CD4-positive, alpha-beta T cell (primary cell): ENCODE measurements around the gene ZFP1. TPM values are rescaled to one million over a fixed set of nuclear protein-coding genes. Genes with fewer than 3 reads are reported as not detected.

Source experiments
- ATAC-seq: fragments of 200-7000 bp; cut with Tn5 transposase; one replicate; pipeline ENCODE4 v1.10.0; 2022; ENCODE audit warnings: mild to moderate bottlenecking; ENCODE audit not compliant: poor library complexity
- CTCF ChIA-PET: fragments of 350-600 bp; sonication (Branson Sonifier 250); formaldehyde crosslinking; loops from one replicate; lab custom pipeline; 2021; ENCODE audit warnings: antibody characterized with exemption, inconsistent platforms; lab: Charles Lee
- POLR2A ChIA-PET: fragments of 350-600 bp; sonication (Branson Sonifier 250); formaldehyde crosslinking; loops from one replicate; lab custom pipeline; 2021; ENCODE audit warnings: antibody characterized with exemption, inconsistent platforms; lab: Charles Lee
- DNase-seq, 14 experiments: peaks; one replicate each; pipeline ENCODE4 v3.0.0-alpha.2; 2013 to 2020; ENCODE audit warnings: mixed read lengths in 2 of 14
- H3K27ac ChIP-seq, 2 donors: one replicate each; pipeline versions ENCODE4 v1.5.1 to v1.7.0; 2013; ENCODE audit warnings: low read length in 2 of 2, low read depth in 1 of 2, mild to moderate bottlenecking in 1 of 2
- H3K27me3 ChIP-seq, 2 experiments: 1 replicate in 1 of 2; 2 replicates in 1 of 2; pipeline versions ENCODE4 v1.6.1 to v1.7.0; 2013; ENCODE audit warnings: low read length in 2 of 2, control low read depth in 1 of 2, mild to moderate bottlenecking in 1 of 2, moderate library complexity in 1 of 2; ENCODE audit not compliant: insufficient read depth in 2 of 2, control insufficient read depth in 1 of 2
- H3K36me3 ChIP-seq: one replicate; pipeline ENCODE4 v1.6.1; 2013; ENCODE audit warnings: low read length, control low read depth; ENCODE audit not compliant: insufficient read depth
- H3K4me1 ChIP-seq: one replicate; pipeline ENCODE4 v1.6.1; 2013; ENCODE audit warnings: low read length, control low read depth; ENCODE audit not compliant: insufficient read depth
- H3K4me3 ChIP-seq: one replicate; pipeline ENCODE4 v1.5.1; 2013; ENCODE audit warnings: mild to moderate bottlenecking, low read length, moderate library complexity
- H3K9me3 ChIP-seq, 2 experiments: 1 replicate in 1 of 2; 2 replicates in 1 of 2; pipeline versions ENCODE4 v1.6.1 to v1.7.0; 2013; ENCODE audit warnings: low read length in 2 of 2, mild to moderate bottlenecking in 2 of 2, control low read depth in 1 of 2, moderate library complexity in 1 of 2; ENCODE audit not compliant: control insufficient read depth in 1 of 2, insufficient read depth in 1 of 2
- H3K27ac Mint-ChIP-seq: one replicate; pipeline ENCODE4 v1.8.0; 2020; ENCODE audit warnings: mixed read lengths
- H3K27me3 Mint-ChIP-seq: one replicate; pipeline ENCODE4 v1.8.0; 2021; ENCODE audit warnings: mixed read lengths
- H3K36me3 Mint-ChIP-seq: one replicate; pipeline ENCODE4 v1.8.0; 2021; ENCODE audit warnings: low read depth, mixed read lengths
- H3K4me1 Mint-ChIP-seq: one replicate; pipeline ENCODE4 v1.8.0; 2021; ENCODE audit warnings: low read depth, mixed read lengths
- H3K4me3 Mint-ChIP-seq: one replicate; pipeline ENCODE4 v1.8.0; 2020; ENCODE audit warnings: mild to moderate bottlenecking, mixed read lengths
- H3K9me3 Mint-ChIP-seq: one replicate; pipeline ENCODE4 v1.8.0; 2020; ENCODE audit warnings: mixed read lengths
- intact Hi-C, 2 experiments: fragments of 100-400 bp; cut with DNase I in 1 of 2; cut with micrococcal nuclease in 1 of 2; formaldehyde crosslinking; loops; one replicate each; pipeline versions ENCODE4 v1.15.1 to v1.9.0; 2023 to 2025; cut with DNase I, micrococcal nuclease
- total RNA-seq, 174 experiments: library from RNA in 2 of 174; stranded (reverse) in 2 of 174; gene quantifications; one replicate each; pipeline ENCODE4 v1.2.3 and lab custom pipeline; 2021 to 2026
- TF ChIP-seq, protein P1 (sequence below): fragments of 200-600 bp; IDR thresholded peaks from one replicate; pipeline ENCODE4 v1.8.0; 2022; ENCODE audit warnings: antibody characterized with exemption, mild to moderate bottlenecking

ZFP1 gene
- total RNA-seq, 2 experiments from 2014 or later = 6.2 to 7.5 TPM

DNA sequence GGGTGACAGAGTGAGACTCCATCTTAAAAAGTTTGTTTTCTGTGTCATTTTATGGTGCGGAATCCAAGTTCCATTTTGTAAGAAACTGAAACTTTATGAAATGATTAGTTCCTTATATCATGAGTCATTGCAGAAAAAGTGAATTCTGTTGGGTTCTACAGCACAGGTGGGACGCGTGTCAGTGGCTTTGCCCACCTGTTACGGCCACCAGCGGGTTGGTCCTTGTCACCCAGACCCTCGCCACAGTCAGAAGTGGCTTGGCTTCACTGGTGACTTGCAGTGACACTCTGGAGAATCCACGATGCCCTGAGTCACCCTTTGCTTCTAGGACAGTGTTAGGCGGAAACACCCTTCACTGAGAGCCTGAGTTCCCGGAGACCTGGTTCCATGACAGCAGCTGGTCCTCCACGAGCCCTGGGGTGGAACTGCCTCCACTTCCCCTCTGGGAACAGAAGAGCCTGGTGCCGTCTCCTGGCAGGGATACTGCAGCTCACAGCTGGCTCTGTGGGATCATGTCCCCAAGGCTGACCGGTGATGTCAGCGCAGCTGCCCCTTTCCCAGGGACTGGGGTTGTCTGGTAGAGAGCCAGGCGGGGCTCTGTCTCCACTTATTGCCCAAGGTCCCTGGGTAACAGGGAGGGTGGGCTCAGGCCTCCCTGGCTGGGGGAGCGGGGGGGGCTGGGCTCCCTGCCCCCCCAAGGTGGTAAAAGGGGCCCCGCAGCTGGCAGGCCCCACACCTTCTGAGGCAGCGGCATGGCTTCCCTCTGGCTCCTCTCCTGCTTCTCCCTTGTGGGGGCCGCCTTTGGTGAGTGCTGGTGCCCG, 70.1 kb downstream of the ZFP1 start, which contains the start of gene CTRB1:
Gene CTRB1, plus strand, starts transcription at position 733 of the 821 bp plus-strand sequence. Its CDS starts 20 bp downstream, at position 753.
- no peak for ATAC-seq
- H3K9me3 ChIP-seq = no peaks in the 10 kb centered on the region
- no peaks in the 10 kb centered on the region for H3K27me3 ChIP-seq
- H3K27ac ChIP-seq = no peak within 1 kb of the TSS
- peaks cover 8% of the 10 kb centered on the region for H3K4me1 ChIP-seq
- TF ChIP-seq, protein P1, sequence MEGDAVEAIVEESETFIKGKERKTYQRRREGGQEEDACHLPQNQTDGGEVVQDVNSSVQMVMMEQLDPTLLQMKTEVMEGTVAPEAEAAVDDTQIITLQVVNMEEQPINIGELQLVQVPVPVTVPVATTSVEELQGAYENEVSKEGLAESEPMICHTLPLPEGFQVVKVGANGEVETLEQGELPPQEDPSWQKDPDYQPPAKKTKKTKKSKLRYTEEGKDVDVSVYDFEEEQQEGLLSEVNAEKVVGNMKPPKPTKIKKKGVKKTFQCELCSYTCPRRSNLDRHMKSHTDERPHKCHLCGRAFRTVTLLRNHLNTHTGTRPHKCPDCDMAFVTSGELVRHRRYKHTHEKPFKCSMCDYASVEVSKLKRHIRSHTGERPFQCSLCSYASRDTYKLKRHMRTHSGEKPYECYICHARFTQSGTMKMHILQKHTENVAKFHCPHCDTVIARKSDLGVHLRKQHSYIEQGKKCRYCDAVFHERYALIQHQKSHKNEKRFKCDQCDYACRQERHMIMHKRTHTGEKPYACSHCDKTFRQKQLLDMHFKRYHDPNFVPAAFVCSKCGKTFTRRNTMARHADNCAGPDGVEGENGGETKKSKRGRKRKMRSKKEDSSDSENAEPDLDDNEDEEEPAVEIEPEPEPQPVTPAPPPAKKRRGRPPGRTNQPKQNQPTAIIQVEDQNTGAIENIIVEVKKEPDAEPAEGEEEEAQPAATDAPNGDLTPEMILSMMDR = no peak
- ChIA-PET CTCF (interaction anchor here (0.8 to 1.1 kb wide), 2 partner anchors 15 to 171 kb away, joined by 3 read pairs; no protein-coding TSS in a partner anchor), POLR2A (interaction anchor here (2.4 kb wide), 1 partner anchor 19 kb away, joined by 10 read pairs; no protein-coding TSS in a partner anchor)
- no peaks in the 10 kb centered on the region for H3K36me3 ChIP-seq
- Mint-ChIP-seq H3K36me3 (no peaks in the 10 kb centered on the region), H3K27me3 (no peaks in the 10 kb centered on the region), H3K4me1 (peaks cover 11% of the 10 kb centered on the region), H3K27ac (peak within 1 kb of the TSS; percentile 84), H3K9me3 (no peaks in the 10 kb centered on the region), H3K4me3 (peak within 1 kb of the TSS; percentile 87)
- intact Hi-C loops = no loop called here
- no peak for DNase-seq
- H3K4me3 ChIP-seq = peak within 1 kb of the TSS; percentile 41

DNA sequence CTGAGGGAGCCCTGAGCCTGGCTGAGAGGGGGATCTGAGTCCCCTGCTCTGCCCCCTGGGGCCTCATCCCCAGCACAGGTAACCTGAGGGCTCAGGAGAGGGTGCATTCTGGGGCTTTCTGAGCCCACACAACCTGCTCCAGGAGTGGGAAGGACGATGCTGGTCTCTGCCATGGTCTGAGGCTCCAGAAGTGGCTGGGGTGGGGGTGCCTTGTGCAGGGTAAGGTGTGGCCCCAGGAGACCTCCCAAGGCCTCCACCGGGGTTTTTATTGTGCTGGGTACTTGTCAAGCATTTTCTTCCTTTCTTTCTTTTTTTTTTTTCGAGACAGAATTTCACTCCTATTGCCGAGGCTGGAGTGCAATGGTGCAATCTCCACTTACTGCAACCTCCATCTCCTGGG, 70.8 kb downstream of the ZFP1 start:
- no peak overlapping the region for H3K4me3 Mint-ChIP-seq
- no peaks in the 10 kb centered on the region for H3K9me3 ChIP-seq
- no peaks in the 10 kb centered on the region for H3K36me3 Mint-ChIP-seq
- CTCF ChIA-PET = interaction anchor here (1.0 to 1.2 kb wide), 2 partner anchors 15 to 20 kb away, joined by 3 to 4 read pairs; no protein-coding TSS in a partner anchor
- H3K4me3 ChIP-seq = no peak overlapping the region
- H3K27me3 Mint-ChIP-seq = no peaks in the 10 kb centered on the region
- H3K27ac Mint-ChIP-seq = peak overlapping the region; percentile 84
- no peak for ATAC-seq
- H3K27ac ChIP-seq = no peak overlapping the region
- H3K4me1 ChIP-seq = peaks cover 8% of the 10 kb centered on the region
- no peak for DNase-seq
- POLR2A ChIA-PET = interaction anchor here (1.1 to 2.4 kb wide), 4 partner anchors 15 to 430 kb away, joined by 3 to 10 read pairs (median 3); no protein-coding TSS in a partner anchor
- no peaks in the 10 kb centered on the region for H3K27me3 ChIP-seq
- TF ChIP-seq, protein P1 = no peak
- H3K4me1 Mint-ChIP-seq = peaks cover 11% of the 10 kb centered on the region
- H3K9me3 Mint-ChIP-seq = no peaks in the 10 kb centered on the region
- no peaks in the 10 kb centered on the region for H3K36me3 ChIP-seq
- intact Hi-C loops = no loop called here

DNA sequence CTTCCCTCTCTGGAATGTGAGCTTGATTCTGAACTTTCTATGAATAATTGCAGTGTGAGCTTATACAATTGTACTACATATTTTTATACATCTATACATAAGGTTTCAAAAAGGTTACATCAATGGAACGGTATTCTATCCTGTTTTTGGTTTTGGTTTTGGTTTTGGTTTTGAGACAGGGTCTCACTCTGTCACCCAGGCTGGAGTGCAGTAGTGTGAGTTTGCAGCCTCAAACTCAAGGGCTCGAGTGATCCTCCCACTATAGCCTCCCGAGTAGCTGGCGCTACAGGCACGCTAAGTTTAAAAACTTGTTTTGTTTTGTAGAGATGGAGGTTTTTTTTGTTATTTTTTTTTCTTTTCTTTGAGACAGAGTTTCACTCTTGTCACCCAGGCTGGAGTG, 71.5 kb downstream of the ZFP1 start:
- no peak overlapping the region for H3K27ac ChIP-seq
- no peaks in the 10 kb centered on the region for H3K9me3 Mint-ChIP-seq
- no peaks in the 10 kb centered on the region for H3K27me3 ChIP-seq
- TF ChIP-seq, protein P1 = no peak
- H3K27me3 Mint-ChIP-seq = no peaks in the 10 kb centered on the region
- peaks cover 11% of the 10 kb centered on the region for H3K4me1 Mint-ChIP-seq
- peak; percentile 89 for ATAC-seq
- ChIA-PET POLR2A (interaction anchor here (0.6 to 2.4 kb wide), 9 partner anchors 14 to 429 kb away, joined by 3 to 10 read pairs (median 3); no protein-coding TSS in a partner anchor), CTCF (interaction anchor here (1.0 to 1.2 kb wide), 2 partner anchors 14 to 20 kb away, joined by 3 to 4 read pairs; no protein-coding TSS in a partner anchor)
- peak overlapping the region; percentile 41 for H3K4me3 ChIP-seq
- no peaks in the 10 kb centered on the region for H3K36me3 Mint-ChIP-seq
- peak in 3 of 14 experiments; percentile 30 to 49 (median 31) for DNase-seq
- H3K4me1 ChIP-seq = peaks cover 8% of the 10 kb centered on the region
- peak overlapping the region; percentile 84 for H3K27ac Mint-ChIP-seq
- intact Hi-C loops = loop anchor here in 1 of 2 experiments (2.0 kb wide), 1 partner anchor 19 kb away; no protein-coding TSS in a partner anchor
- H3K36me3 ChIP-seq = no peaks in the 10 kb centered on the region
- H3K4me3 Mint-ChIP-seq = peak overlapping the region; percentile 87
- H3K9me3 ChIP-seq = no peaks in the 10 kb centered on the region

Other genes starting within 250 kb of the ZFP1 start
- 10 to 100 TPM; 60.2 to 67.2 TPM for gene WDR59, start 163.4 kb upstream of the ZFP1 start, total RNA-seq
- gene ZNRF1, start 149.5 kb upstream of the ZFP1 start, total RNA-seq = 1 to 10 TPM; 2.8 to 4.0 TPM
- not detected for gene LDHD, start 31.7 kb upstream of the ZFP1 start, total RNA-seq
- gene CTRB2, start 58.6 kb downstream of the ZFP1 start, total RNA-seq = not detected
- gene CTRB1, start 70.5 kb downstream of the ZFP1 start, total RNA-seq = not detected
- under 1 TPM; 0.08 to 0.17 TPM for gene BCAR1, start 103.1 kb downstream of the ZFP1 start, total RNA-seq